Gastrocnemius medialis (tissue), 4 donors: ENCODE results near the gene CYB561A3. TPM values are rescaled to one million over a fixed set of nuclear protein-coding genes. Genes with fewer than 3 reads are reported as not detected.

ENCODE experiments used
- ATAC-seq, 2 donors: fragments of 150-250 bp; one replicate each; pipeline ENCODE4 v1.9.1; 2016
- DNase-seq, 2 donors: peaks; one replicate each; pipeline ENCODE4 v3.0.0-alpha.2; 2019
- H3K27ac ChIP-seq, 4 donors: fragments of 200-600 bp; sonication (generic); 1 replicate in 1 of 4; 2 replicates in 3 of 4; pipeline ENCODE4 v1.5.1; 2016 to 2018; ENCODE audit warnings: mild to moderate bottlenecking in 2 of 4, moderate library complexity in 1 of 4
- H3K27me3 ChIP-seq, 3 donors: fragments of 200-600 bp; sonication (generic) in 2 of 3; 1 replicate in 1 of 3; 2 replicates in 2 of 3; pipeline versions ENCODE4 v1.5.1 to v1.6.0; 2016 to 2019; ENCODE audit warnings: mild to moderate bottlenecking in 1 of 3, moderate library complexity in 1 of 3
- H3K36me3 ChIP-seq, 2 donors: fragments of 200-600 bp; sonication (generic) in 1 of 2; one replicate each; pipeline ENCODE4 v1.5.1; 2017 to 2018
- H3K4me1 ChIP-seq, 2 donors: fragments of 200-600 bp; sonication (generic) in 1 of 2; one replicate each; pipeline ENCODE4 v1.5.1; 2016 to 2017; ENCODE audit warnings: mild to moderate bottlenecking in 2 of 2
- H3K4me3 ChIP-seq, 4 donors: fragments of 200-600 bp; sonication (generic) in 3 of 4; 1 replicate in 1 of 4; 2 replicates in 3 of 4; pipeline ENCODE4 v1.5.1; 2016 to 2019; ENCODE audit warnings: mild to moderate bottlenecking in 2 of 4
- H3K9me3 ChIP-seq, 3 donors: fragments of 200-600 bp; sonication (generic) in 2 of 3; 1 replicate in 1 of 3; 2 replicates in 2 of 3; pipeline ENCODE4 v1.5.1; 2016 to 2019
- CTCF ChIP-seq, 5 experiments: fragments of 450-650 bp in 3 of 5; fragments of 200-600 bp in 2 of 5; sonication (generic) in 2 of 5; IDR thresholded peaks in 4 of 5; conservative IDR thresholded peaks in 1 of 5; 1 replicate in 4 of 5; 2 replicates in 1 of 5; pipeline ENCODE4 v1.5.1; 2016 to 2019; ENCODE audit warnings: antibody characterized with exemption in 5 of 5, mild to moderate bottlenecking in 3 of 5, moderate library complexity in 3 of 5
- POLR2A ChIP-seq, 2 donors: fragments of 450-650 bp; IDR thresholded peaks; one replicate each; pipeline ENCODE4 v1.6.1; 2017; ENCODE audit warnings: antibody characterized with exemption in 2 of 2, mild to moderate bottlenecking in 2 of 2, moderate library complexity in 2 of 2
- in situ Hi-C, 4 donors: fragments of 200-750 bp; cut with MboI; loops; one replicate each; pipeline versions ENCODE4 v1.15.0 to v1.8.0; 2017; ENCODE audit warnings: low sequenced_read_pairs in 4 of 4
- intact Hi-C: fragments of 100-400 bp; cut with DNase I; formaldehyde crosslinking; loops from one replicate; pipeline ENCODE4 v1.15.1; 2023; ENCODE audit warnings: low total_unique reads
- total RNA-seq, 4 donors: library from RNA; depleted of rRNA; stranded (reverse); fragments of >200 nt; gene quantifications; one replicate each; pipeline versions ENCODE4 v1.1.0 to v1.2.3, GENCODE V29; 2016

CYB561A3 gene
- total RNA-seq, 4 donors from 2014 or later = 23.7 to 56.6 (median 26.4) TPM

- Histone ChIP-seq H3K36me3 (peaks cover 0 to 58% of the 10 kb centered on the region in 2 donors), H3K9me3 (no peaks in the 10 kb centered on the region), H3K4me3 (no peak overlapping the region), H3K4me1 (no peaks in the 10 kb centered on the region), H3K27ac (no peak overlapping the region), H3K27me3 (no peaks in the 10 kb centered on the region)
- in situ Hi-C loops = no loop called here
- intact Hi-C loops = no loop called here
- no peak for ATAC-seq
- DNase-seq = no peak
- no peak for TF ChIP-seq POLR2A (IDR thresholded peaks at IDR 0.05)
- TF ChIP-seq CTCF (IDR thresholded peaks at IDR 0.05 in 4 of 5, conservative IDR thresholded peaks at IDR 0.05 in 1 of 5) = no peak
Observed at GRCh38 chr11:61349916-61350315, 11.8 kb downstream of the CYB561A3 start.

GRCh38 chr11:61349189-61349751 lies 12.4 kb downstream of the CYB561A3 start:
- H3K36me3 ChIP-seq = peaks cover 0 to 58% of the 10 kb centered on the region in 2 donors
- DNase-seq = no peak
- in situ Hi-C loops = no loop called here

GRCh38 chr11:61347916-61348461 lies 13.7 kb downstream of the CYB561A3 start:
- no peaks in the 10 kb centered on the region for H3K9me3 ChIP-seq
- ATAC-seq (no peak), DNase-seq (no peak)
- peak overlapping the region in 1 of 4 donors; percentile 18 for H3K27ac ChIP-seq
- H3K27me3 ChIP-seq = no peaks in the 10 kb centered on the region
- intact Hi-C loops = no loop called here
- no peak overlapping the region for H3K4me3 ChIP-seq
- no peak for TF ChIP-seq POLR2A (IDR thresholded peaks at IDR 0.05)
- no peak for TF ChIP-seq CTCF (IDR thresholded peaks at IDR 0.05 in 4 of 5, conservative IDR thresholded peaks at IDR 0.05 in 1 of 5)
- no peaks in the 10 kb centered on the region for H3K4me1 ChIP-seq
- in situ Hi-C loops = no loop called here
- peaks cover 0 to 50% of the 10 kb centered on the region in 2 donors for H3K36me3 ChIP-seq

More at GRCh38 chr11:61349189-61349751, 12.4 kb downstream of the CYB561A3 start:
- ATAC-seq = no peak
- no peaks in the 10 kb centered on the region for H3K27me3 ChIP-seq
- H3K27ac ChIP-seq = no peak overlapping the region
- H3K9me3 ChIP-seq = no peaks in the 10 kb centered on the region
- H3K4me3 ChIP-seq = no peak overlapping the region
- TF ChIP-seq POLR2A (IDR thresholded peaks at IDR 0.05) (no peak), CTCF (IDR thresholded peaks at IDR 0.05 in 4 of 5, conservative IDR thresholded peaks at IDR 0.05 in 1 of 5) (no peak)
- no peaks in the 10 kb centered on the region for H3K4me1 ChIP-seq
- intact Hi-C loops = no loop called here

GRCh38 chr11:61345954-61346843 lies 15.5 kb downstream of the CYB561A3 start:
- intact Hi-C loops = no loop called here
- peaks cover 0 to 42% of the 10 kb centered on the region in 2 donors for H3K36me3 ChIP-seq
- H3K9me3 ChIP-seq = no peaks in the 10 kb centered on the region
- DNase-seq = no peak
- H3K4me1 ChIP-seq = no peaks in the 10 kb centered on the region
- H3K27ac ChIP-seq = no peak overlapping the region
- H3K4me3 ChIP-seq = no peak overlapping the region
- in situ Hi-C loops = no loop called here
- no peaks in the 10 kb centered on the region for H3K27me3 ChIP-seq
- ATAC-seq = no peak
- no peak for TF ChIP-seq CTCF (IDR thresholded peaks at IDR 0.05 in 4 of 5, conservative IDR thresholded peaks at IDR 0.05 in 1 of 5)
- TF ChIP-seq POLR2A (IDR thresholded peaks at IDR 0.05) = no peak
